Choroid plexus epithelial cell (primary cell): ENCODE measurements around the gene TRMT10C.
A peak's percentile ranks its signal among the peaks of the same experiment; 100 is the strongest.
"Not testable (repeated sequence)": the region's sequence is repeated elsewhere in the genome, so short reads cannot be mapped to it uniquely, and the experiment has no call there.

Source experiments
- DNase-seq: peaks from one replicate; pipeline ENCODE4 v3.0.0-alpha.2; 2010; ENCODE audit warnings: low read depth
- H3K4me3 ChIP-seq: 2 replicates; pipeline ENCODE4 v1.5.1; 2011; ENCODE audit warnings: low read depth, mild to moderate bottlenecking, control low read depth, low read length, moderate library complexity
- CTCF ChIP-seq: conservative IDR thresholded peaks from 2 replicates; pipeline ENCODE4 v1.5.1; 2011; ENCODE audit warnings: low read depth, mild to moderate bottlenecking, control low read depth, inconsistent platforms, low read length, moderate library complexity

TRMT10C gene

GRCh38 chr3:101548527-101549105 lies 13.1 kb upstream of the TRMT10C start:
- no peak overlapping the region for H3K4me3 ChIP-seq
- no peak for TF ChIP-seq CTCF
- DNase-seq = no peak

GRCh38 chr3:101549473-101549872 lies 12.2 kb upstream of the TRMT10C start:
- DNase-seq = no peak
- H3K4me3 ChIP-seq = no peak overlapping the region
- TF ChIP-seq CTCF = no peak

- not testable (repeated sequence) for H3K4me3 ChIP-seq, DNase-seq
Measured at GRCh38 chr3:101551359-101552081, 10.1 kb upstream of the TRMT10C start.

GRCh38 chr3:101553381-101553780 lies 8.3 kb upstream of the TRMT10C start:
- not testable (repeated sequence) for H3K4me3 ChIP-seq, DNase-seq

- no peak for DNase-seq
- no peak overlapping the region for H3K4me3 ChIP-seq
- no peak for TF ChIP-seq CTCF
Measured at GRCh38 chr3:101556064-101556463, 5.6 kb upstream of the TRMT10C start.

- H3K4me3 ChIP-seq = no peak overlapping the region
- DNase-seq = peak; percentile 62
- no peak for TF ChIP-seq CTCF
Measured at GRCh38 chr3:101567528-101568317, 6.1 kb downstream of the TRMT10C start.

GRCh38 chr3:101571028-101571895 lies 9.6 kb downstream of the TRMT10C start:
- no peak for DNase-seq
- no peak for TF ChIP-seq CTCF
- no peak overlapping the region for H3K4me3 ChIP-seq
